Measurements from ENCODE around the gene ECI2.

DNA sequence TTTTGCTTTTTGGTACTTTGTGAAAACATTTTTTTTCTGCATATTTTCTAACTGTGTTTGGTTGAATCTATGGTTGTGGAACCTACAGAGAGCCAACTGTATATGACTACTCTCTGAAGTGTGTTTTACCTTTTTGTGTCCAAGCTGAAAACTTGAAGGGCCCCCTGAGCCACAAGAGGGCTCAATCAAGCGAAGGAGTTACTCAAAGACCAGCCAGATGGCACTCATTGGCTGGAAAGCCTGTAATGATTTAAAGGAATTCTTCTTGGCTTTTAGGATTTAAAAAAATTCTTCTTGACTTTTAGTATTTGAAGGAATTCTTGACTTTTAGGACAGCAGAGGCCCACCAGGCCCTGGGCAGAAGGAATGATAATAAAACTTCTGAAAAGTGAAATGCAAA is 27.0 kb upstream of the ECI2 start:
- TF ChIP-seq POLR2A (IDR thresholded peaks at IDR 0.05) (no peak), POLR2AphosphoS5 (IDR thresholded peaks at IDR 0.05) (no peak), CTCF (IDR thresholded peaks at IDR 0.05) (no peak)

All from breast epithelium (tissue), 3 donors.